ENCODE results near the gene TCTA.
"Not testable (repeated sequence)": the region's sequence is repeated elsewhere in the genome, so short reads cannot be mapped to it uniquely, and the experiment has no call there.

TCTA gene

GRCh38 chr3:49411968-49412631 lies at the start of gene TCTA, which contains the start of gene RHOA:
TCTA (plus strand) TSS chr3:49412423; CDS start chr3:49412427, 4 bp downstream.
RHOA (minus strand) TSS chr3:49411976; CDS start chr3:49375589, 36,387 bp downstream.
- peak; percentile 100 for DNase-seq

- DNase-seq = no peak
Observed at GRCh38 chr3:49362561-49362960, 49.7 kb upstream of the TCTA start.

- no peak for DNase-seq
Observed at GRCh38 chr3:49370585-49371290, 41.5 kb upstream of the TCTA start.

- DNase-seq = no peak
Observed at GRCh38 chr3:49371946-49372345, 40.3 kb upstream of the TCTA start.

- peak; percentile 29 to 44 (median 34) for DNase-seq
Observed at GRCh38 chr3:49377483-49377882, 34.7 kb upstream of the TCTA start.

GRCh38 chr3:49378249-49378895 lies 33.9 kb upstream of the TCTA start:
- no peak for DNase-seq

GRCh38 chr3:49383387-49383786 lies 28.8 kb upstream of the TCTA start:
- no peak for DNase-seq

- DNase-seq = no peak
Observed at GRCh38 chr3:49385617-49386016, 26.6 kb upstream of the TCTA start.

GRCh38 chr3:49386056-49386756 lies 26.0 kb upstream of the TCTA start:
- DNase-seq = peak; percentile 44 to 80 (median 72)

GRCh38 chr3:49387721-49388120 lies 24.5 kb upstream of the TCTA start:
- DNase-seq = no peak

GRCh38 chr3:49388289-49388820 lies 23.9 kb upstream of the TCTA start:
- peak in 2 of 3 donors; percentile 47 to 53 for DNase-seq

- no peak for DNase-seq
Observed at GRCh38 chr3:49389297-49389696, 22.9 kb upstream of the TCTA start.

GRCh38 chr3:49391310-49391709 lies 20.9 kb upstream of the TCTA start:
- not testable (repeated sequence) for DNase-seq

- DNase-seq = peak; percentile 28 to 50 (median 50)
Observed at GRCh38 chr3:49397470-49397869, 14.8 kb upstream of the TCTA start.

- DNase-seq = peak in 1 of 3 donors; percentile 39
Observed at GRCh38 chr3:49399461-49399860, 12.8 kb upstream of the TCTA start.

GRCh38 chr3:49401766-49402165 lies 10.5 kb upstream of the TCTA start:
- DNase-seq = no peak

GRCh38 chr3:49403891-49404290 lies 8.3 kb upstream of the TCTA start:
- no peak for DNase-seq

- DNase-seq = not testable (repeated sequence)
Observed at GRCh38 chr3:49405570-49405969, 6.7 kb upstream of the TCTA start.

GRCh38 chr3:49406571-49407565 lies 5.4 kb upstream of the TCTA start:
- peak in 2 of 3 donors; percentile 40 to 46 for DNase-seq

- DNase-seq = no peak
Observed at GRCh38 chr3:49410066-49410845, 2.0 kb upstream of the TCTA start.
